ENCODE data around the gene UNC13D.

DNA sequence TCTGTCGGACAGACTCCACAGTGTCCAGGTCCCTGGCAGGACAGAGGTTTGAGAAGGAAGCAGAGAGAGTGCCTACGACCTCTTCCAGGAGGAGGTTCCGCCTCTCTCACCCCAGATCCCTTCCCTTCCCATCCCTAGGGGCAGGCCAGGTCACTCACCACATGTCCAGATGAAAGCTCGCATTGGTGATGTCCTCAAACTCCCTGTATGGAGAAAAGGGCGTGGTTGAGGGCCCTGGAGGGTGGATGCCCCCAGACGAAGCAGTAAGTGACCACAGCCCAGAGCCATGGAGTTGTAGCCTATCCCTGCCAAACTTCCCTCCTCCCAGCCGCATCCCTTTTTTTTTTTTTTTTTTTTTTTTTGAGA is 3.4 kb downstream of the UNC13D start:
- no peak for TF ChIP-seq EZH2 (IDR thresholded peaks at IDR 0.05; ENCODE audit: insufficient read depth, poor library complexity, severe bottlenecking)
- no peak for TF ChIP-seq EZH2phosphoT487 (IDR thresholded peaks at IDR 0.05; ENCODE audit: insufficient read depth, low read depth)

Data from GM23248 (cell line).